Upper lobe of right lung (tissue), 1 donor: Measurements from ENCODE around the gene PRADC1. TPM values are rescaled to one million over a fixed set of nuclear protein-coding genes. Genes with fewer than 3 reads are reported as not detected.

ENCODE experiments used
- ATAC-seq: fragments of 200-7000 bp; cut with Tn5 transposase; one replicate; pipeline ENCODE4 v1.9.1; 2020; ENCODE audit warnings: mild to moderate bottlenecking, moderate library complexity
- DNase-seq: peaks from one replicate; pipeline ENCODE4 v3.0.0-alpha.2; 2020
- H3K27ac ChIP-seq: fragments of 200-600 bp; one replicate; pipeline ENCODE4 v1.8.0; 2022
- H3K27me3 ChIP-seq: fragments of 200-600 bp; one replicate; pipeline ENCODE4 v1.8.0; 2022; ENCODE audit warnings: mild to moderate bottlenecking
- H3K36me3 ChIP-seq: fragments of 200-600 bp; one replicate; pipeline ENCODE4 v1.8.0; 2022
- H3K4me1 ChIP-seq: fragments of 200-600 bp; one replicate; pipeline ENCODE4 v1.8.0; 2022
- H3K4me3 ChIP-seq: fragments of 200-600 bp; one replicate; pipeline ENCODE4 v1.8.0; 2022; ENCODE audit warnings: mild to moderate bottlenecking
- H3K9me3 ChIP-seq: fragments of 200-600 bp; one replicate; pipeline ENCODE4 v1.8.0; 2022
- CTCF ChIP-seq: fragments of 200-600 bp; IDR thresholded peaks from one replicate; pipeline ENCODE4 v1.8.0; 2022; ENCODE audit warnings: antibody characterized with exemption
- intact Hi-C: fragments of 100-400 bp; cut with DNase I; formaldehyde crosslinking; loops from one replicate; pipeline ENCODE4 v1.11.0; 2022
- total RNA-seq: library from RNA; stranded (reverse); fragmentation: NEBNext Ultra II Directional; extraction: Animal tissue kit (Norgen Biotek cat#: 25700); gene quantifications from one replicate; pipeline ENCODE4 v1.2.1, GENCODE V29; 2021
- donor health status: DM: no; HTN: yes; CAD: no; lungs with severe emphysema.

The PRADC1 gene
- total RNA-seq, 1 donor from 2014 or later = 15.5 TPM

GRCh38 chr2:73259704-73260337 is 26.8 kb upstream of the PRADC1 start:
- H3K27me3 ChIP-seq = no peaks in the 10 kb centered on the region
- H3K4me1 ChIP-seq = no peaks in the 10 kb centered on the region
- DNase-seq (peak; percentile 39), ATAC-seq (no peak)
- H3K9me3 ChIP-seq = no peaks in the 10 kb centered on the region
- no peak for TF ChIP-seq CTCF
- intact Hi-C loops = no loop called here
- no peak overlapping the region for H3K4me3 ChIP-seq
- no peak overlapping the region for H3K27ac ChIP-seq
- H3K36me3 ChIP-seq = no peaks in the 10 kb centered on the region

GRCh38 chr2:73259276-73259675 is 26.2 kb upstream of the PRADC1 start:
- H3K4me3 ChIP-seq = no peak overlapping the region
- ATAC-seq (no peak), DNase-seq (peak; percentile 46)
- no peaks in the 10 kb centered on the region for H3K9me3 ChIP-seq
- no peaks in the 10 kb centered on the region for H3K27me3 ChIP-seq
- peaks cover 1% of the 10 kb centered on the region for H3K36me3 ChIP-seq
- H3K27ac ChIP-seq = no peak overlapping the region
- no peaks in the 10 kb centered on the region for H3K4me1 ChIP-seq
- intact Hi-C loops = no loop called here
- TF ChIP-seq CTCF = no peak

DNA sequence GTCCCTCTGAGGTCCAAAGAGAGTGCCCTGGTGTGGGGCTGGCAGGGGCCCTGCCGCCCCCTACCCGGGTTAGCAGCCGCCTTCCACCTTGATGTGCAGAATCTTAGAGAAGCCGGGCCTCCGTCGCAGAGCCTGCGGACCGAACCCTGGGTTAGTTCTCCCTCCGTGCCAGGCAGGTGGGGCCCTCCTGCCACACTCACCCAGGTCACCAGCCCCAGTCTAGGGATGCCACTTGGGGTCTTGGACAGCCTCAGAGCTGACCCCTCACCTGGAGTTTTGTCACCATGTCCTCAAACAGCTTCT is 25.8 kb upstream of the PRADC1 start:
- Histone ChIP-seq H3K27ac (no peak overlapping the region), H3K4me3 (no peak overlapping the region), H3K36me3 (peaks cover 5% of the 10 kb centered on the region), H3K4me1 (no peaks in the 10 kb centered on the region), H3K27me3 (no peaks in the 10 kb centered on the region), H3K9me3 (no peaks in the 10 kb centered on the region)
- DNase-seq (peak; percentile 43), ATAC-seq (no peak)
- intact Hi-C loops = no loop called here
- no peak for TF ChIP-seq CTCF

GRCh38 chr2:73258186-73258912 is 25.3 kb upstream of the PRADC1 start:
- TF ChIP-seq CTCF = no peak
- intact Hi-C loops = no loop called here
- no peaks in the 10 kb centered on the region for H3K4me1 ChIP-seq
- H3K9me3 ChIP-seq = no peaks in the 10 kb centered on the region
- H3K36me3 ChIP-seq = peaks cover 10% of the 10 kb centered on the region
- H3K27ac ChIP-seq = no peak overlapping the region
- peak; percentile 45 for DNase-seq
- no peak overlapping the region for H3K4me3 ChIP-seq
- H3K27me3 ChIP-seq = no peaks in the 10 kb centered on the region
- ATAC-seq = no peak

GRCh38 chr2:73257425-73258125 is 24.5 kb upstream of the PRADC1 start:
- no peak for TF ChIP-seq CTCF
- Histone ChIP-seq H3K4me1 (no peaks in the 10 kb centered on the region), H3K27me3 (no peaks in the 10 kb centered on the region), H3K4me3 (no peak overlapping the region), H3K9me3 (no peaks in the 10 kb centered on the region), H3K27ac (no peak overlapping the region), H3K36me3 (peaks cover 18% of the 10 kb centered on the region)
- DNase-seq (peak; percentile 69), ATAC-seq (no peak)
- intact Hi-C loops = no loop called here
